H1 (cell line): Measurements from ENCODE around the gene GDPD3. TPM values are rescaled to one million over a fixed set of nuclear protein-coding genes. Genes with fewer than 3 reads are reported as not detected.

Experiments used
- CTBP2 ChIP-seq: IDR thresholded peaks from 2 replicates; pipeline ENCODE4 v1.7.0; 2011; ENCODE audit warnings: borderline replicate concordance, mild to moderate bottlenecking, moderate library complexity, mixed read lengths, low read length; ENCODE audit not compliant: insufficient read depth, insufficient read length
- KDM1A ChIP-seq: fragments of 200-600, 300-600 bp; sonication (generic); IDR thresholded peaks from 2 replicates; pipeline ENCODE4 v1.7.1; 2016; ENCODE audit warnings: mild to moderate bottlenecking, low read length, borderline replicate concordance
- MAFK ChIP-seq: IDR thresholded peaks from 2 replicates; pipeline ENCODE4 v1.6.1; 2012; ENCODE audit warnings: low read depth, mild to moderate bottlenecking, improper control_type of control experiment, low read length
- POU5F1 ChIP-seq: IDR thresholded peaks from 2 replicates; pipeline ENCODE4 v1.6.1; 2011; ENCODE audit warnings: low read depth, mild to moderate bottlenecking, low read length, moderate library complexity
- RFX5 ChIP-seq: IDR thresholded peaks from 2 replicates; pipeline ENCODE4 v1.6.1; 2011; ENCODE audit warnings: low read depth, low read length, improper control_type of control experiment, borderline replicate concordance
- RNF2 ChIP-seq: fragments of 200-900, 300-1000 bp; sonication (generic); IDR thresholded peaks from 2 replicates; pipeline ENCODE4 v1.7.1; 2016; ENCODE audit warnings: borderline replicate concordance, low read depth, mild to moderate bottlenecking, antibody characterized with exemption, low read length; ENCODE audit not compliant: poor library complexity, severe bottlenecking; ENCODE audit errors: missing control alignments
- SP2 ChIP-seq: IDR thresholded peaks from 2 replicates; pipeline ENCODE4 v1.6.1; 2012; ENCODE audit warnings: mild to moderate bottlenecking, low read length, inconsistent platforms
- TAF1 ChIP-seq: IDR thresholded peaks from 2 replicates; pipeline ENCODE4 v1.6.1; 2011; ENCODE audit warnings: mild to moderate bottlenecking, low read depth, low read length
- polyA plus RNA-seq, 7 experiments: library from polyadenylated mRNA; depleted of rRNA in 3 of 7; stranded (reverse) in 5 of 7; unstranded in 2 of 7; fragments of >200 nt in 5 of 7; fragments of 200-250 nt in 2 of 7; gene quantifications; 1 replicate in 5 of 7; 2 replicates in 1 of 7; 4 replicates in 1 of 7; pipeline versions ENCODE4 v1.2.1 to v1.2.3, GENCODE V29; 2011 to 2013; ENCODE audit warnings: missing spikeins in 2 of 7, mixed read lengths in 2 of 7
- total RNA-seq: library from RNA; stranded (reverse); fragmentation: NEBNext Ultra II Directional; extraction: Animal tissue kit (Norgen Biotek cat#: 25700); gene quantifications from 2 replicates; pipeline ENCODE4 v1.2.1, GENCODE V29; 2021
- TF ChIP-seq, protein P1 (sequence below): fragments of 300-600 bp; sonication (generic); IDR thresholded peaks from 2 replicates; pipeline ENCODE4 v1.7.1; 2012; ENCODE audit warnings: low read length, moderate library complexity, mild to moderate bottlenecking, inconsistent platforms; ENCODE audit not compliant: insufficient replicate concordance

Gene GDPD3
- total and polyA plus RNA-seq, 2 of the 8 experiments (the other 6 are each of a cell fraction or from before 2014, with no cell fraction given): 0.20 TPM; not detected in 1

DNA sequence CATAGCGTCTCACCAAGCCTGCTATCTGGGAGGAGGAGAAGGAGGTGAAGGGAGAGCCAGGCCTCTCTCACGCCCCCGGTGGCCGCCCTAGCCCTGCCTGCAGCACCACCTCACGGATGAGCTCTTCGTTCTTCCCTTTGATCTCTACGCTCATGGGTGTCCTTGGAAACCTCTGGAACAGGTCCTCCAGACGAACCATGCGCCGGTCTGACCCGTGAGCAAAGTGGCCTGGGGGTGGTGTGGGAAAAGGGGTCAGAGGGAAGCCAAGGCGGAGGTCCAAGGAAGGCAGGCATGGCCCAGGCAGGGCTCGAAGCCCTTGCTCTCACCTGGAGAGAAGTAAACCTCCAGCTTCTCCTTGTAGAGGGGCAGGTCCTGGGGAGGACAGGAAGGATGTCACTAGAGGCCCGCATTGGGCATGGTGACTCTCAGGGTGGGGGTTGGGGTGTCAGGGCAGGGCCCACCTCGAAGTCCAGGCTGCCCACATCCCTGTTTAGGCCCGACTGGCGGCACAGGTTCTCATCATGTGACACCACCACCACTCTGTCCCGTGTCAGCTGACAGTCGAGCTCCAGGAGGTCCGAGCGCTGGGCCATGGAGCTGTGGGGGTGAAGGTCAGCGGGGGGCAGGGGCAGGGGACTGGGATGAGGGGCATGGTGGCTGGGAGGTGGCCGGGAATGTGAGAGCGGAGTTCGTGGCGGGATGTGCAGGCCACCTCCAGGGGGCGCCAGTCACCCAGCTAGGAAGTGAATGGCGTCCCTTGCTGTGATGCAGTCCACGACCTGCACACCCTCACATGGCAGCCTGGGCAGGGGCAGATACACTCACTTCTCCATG is 923 bp downstream of the GDPD3 start (continued):
- TF ChIP-seq, protein P1, sequence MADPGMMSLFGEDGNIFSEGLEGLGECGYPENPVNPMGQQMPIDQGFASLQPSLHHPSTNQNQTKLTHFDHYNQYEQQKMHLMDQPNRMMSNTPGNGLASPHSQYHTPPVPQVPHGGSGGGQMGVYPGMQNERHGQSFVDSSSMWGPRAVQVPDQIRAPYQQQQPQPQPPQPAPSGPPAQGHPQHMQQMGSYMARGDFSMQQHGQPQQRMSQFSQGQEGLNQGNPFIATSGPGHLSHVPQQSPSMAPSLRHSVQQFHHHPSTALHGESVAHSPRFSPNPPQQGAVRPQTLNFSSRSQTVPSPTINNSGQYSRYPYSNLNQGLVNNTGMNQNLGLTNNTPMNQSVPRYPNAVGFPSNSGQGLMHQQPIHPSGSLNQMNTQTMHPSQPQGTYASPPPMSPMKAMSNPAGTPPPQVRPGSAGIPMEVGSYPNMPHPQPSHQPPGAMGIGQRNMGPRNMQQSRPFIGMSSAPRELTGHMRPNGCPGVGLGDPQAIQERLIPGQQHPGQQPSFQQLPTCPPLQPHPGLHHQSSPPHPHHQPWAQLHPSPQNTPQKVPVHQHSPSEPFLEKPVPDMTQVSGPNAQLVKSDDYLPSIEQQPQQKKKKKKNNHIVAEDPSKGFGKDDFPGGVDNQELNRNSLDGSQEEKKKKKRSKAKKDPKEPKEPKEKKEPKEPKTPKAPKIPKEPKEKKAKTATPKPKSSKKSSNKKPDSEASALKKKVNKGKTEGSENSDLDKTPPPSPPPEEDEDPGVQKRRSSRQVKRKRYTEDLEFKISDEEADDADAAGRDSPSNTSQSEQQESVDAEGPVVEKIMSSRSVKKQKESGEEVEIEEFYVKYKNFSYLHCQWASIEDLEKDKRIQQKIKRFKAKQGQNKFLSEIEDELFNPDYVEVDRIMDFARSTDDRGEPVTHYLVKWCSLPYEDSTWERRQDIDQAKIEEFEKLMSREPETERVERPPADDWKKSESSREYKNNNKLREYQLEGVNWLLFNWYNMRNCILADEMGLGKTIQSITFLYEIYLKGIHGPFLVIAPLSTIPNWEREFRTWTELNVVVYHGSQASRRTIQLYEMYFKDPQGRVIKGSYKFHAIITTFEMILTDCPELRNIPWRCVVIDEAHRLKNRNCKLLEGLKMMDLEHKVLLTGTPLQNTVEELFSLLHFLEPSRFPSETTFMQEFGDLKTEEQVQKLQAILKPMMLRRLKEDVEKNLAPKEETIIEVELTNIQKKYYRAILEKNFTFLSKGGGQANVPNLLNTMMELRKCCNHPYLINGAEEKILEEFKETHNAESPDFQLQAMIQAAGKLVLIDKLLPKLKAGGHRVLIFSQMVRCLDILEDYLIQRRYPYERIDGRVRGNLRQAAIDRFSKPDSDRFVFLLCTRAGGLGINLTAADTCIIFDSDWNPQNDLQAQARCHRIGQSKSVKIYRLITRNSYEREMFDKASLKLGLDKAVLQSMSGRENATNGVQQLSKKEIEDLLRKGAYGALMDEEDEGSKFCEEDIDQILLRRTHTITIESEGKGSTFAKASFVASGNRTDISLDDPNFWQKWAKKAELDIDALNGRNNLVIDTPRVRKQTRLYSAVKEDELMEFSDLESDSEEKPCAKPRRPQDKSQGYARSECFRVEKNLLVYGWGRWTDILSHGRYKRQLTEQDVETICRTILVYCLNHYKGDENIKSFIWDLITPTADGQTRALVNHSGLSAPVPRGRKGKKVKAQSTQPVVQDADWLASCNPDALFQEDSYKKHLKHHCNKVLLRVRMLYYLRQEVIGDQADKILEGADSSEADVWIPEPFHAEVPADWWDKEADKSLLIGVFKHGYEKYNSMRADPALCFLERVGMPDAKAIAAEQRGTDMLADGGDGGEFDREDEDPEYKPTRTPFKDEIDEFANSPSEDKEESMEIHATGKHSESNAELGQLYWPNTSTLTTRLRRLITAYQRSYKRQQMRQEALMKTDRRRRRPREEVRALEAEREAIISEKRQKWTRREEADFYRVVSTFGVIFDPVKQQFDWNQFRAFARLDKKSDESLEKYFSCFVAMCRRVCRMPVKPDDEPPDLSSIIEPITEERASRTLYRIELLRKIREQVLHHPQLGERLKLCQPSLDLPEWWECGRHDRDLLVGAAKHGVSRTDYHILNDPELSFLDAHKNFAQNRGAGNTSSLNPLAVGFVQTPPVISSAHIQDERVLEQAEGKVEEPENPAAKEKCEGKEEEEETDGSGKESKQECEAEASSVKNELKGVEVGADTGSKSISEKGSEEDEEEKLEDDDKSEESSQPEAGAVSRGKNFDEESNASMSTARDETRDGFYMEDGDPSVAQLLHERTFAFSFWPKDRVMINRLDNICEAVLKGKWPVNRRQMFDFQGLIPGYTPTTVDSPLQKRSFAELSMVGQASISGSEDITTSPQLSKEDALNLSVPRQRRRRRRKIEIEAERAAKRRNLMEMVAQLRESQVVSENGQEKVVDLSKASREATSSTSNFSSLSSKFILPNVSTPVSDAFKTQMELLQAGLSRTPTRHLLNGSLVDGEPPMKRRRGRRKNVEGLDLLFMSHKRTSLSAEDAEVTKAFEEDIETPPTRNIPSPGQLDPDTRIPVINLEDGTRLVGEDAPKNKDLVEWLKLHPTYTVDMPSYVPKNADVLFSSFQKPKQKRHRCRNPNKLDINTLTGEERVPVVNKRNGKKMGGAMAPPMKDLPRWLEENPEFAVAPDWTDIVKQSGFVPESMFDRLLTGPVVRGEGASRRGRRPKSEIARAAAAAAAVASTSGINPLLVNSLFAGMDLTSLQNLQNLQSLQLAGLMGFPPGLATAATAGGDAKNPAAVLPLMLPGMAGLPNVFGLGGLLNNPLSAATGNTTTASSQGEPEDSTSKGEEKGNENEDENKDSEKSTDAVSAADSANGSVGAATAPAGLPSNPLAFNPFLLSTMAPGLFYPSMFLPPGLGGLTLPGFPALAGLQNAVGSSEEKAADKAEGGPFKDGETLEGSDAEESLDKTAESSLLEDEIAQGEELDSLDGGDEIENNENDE: no peak
- TF ChIP-seq MAFK (no peak), RFX5 (no peak), TAF1 (0 out of 2 replicates have a peak, but pooled peaks have one; percentile 15), POU5F1 (no peak), RNF2 (no peak), CTBP2 (no peak), SP2 (no peak), KDM1A (no peak; the same call in 1 of the 2 replicates)
